GM18868 (cell line): ENCODE results near the gene RBM41.

ENCODE experiments used
- ATAC-seq: cut with Tn5 transposase; IDR thresholded peaks from one replicate; pipeline ENCODE4 v1.9.1; 2021; ENCODE audit warnings: mild to moderate bottlenecking, moderate library complexity; ENCODE audit not compliant: unreplicated experiment

Gene RBM41

GRCh38 chrX:107047622-107048021, 71.0 kb downstream of the RBM41 start:
- ATAC-seq = no peak

DNA sequence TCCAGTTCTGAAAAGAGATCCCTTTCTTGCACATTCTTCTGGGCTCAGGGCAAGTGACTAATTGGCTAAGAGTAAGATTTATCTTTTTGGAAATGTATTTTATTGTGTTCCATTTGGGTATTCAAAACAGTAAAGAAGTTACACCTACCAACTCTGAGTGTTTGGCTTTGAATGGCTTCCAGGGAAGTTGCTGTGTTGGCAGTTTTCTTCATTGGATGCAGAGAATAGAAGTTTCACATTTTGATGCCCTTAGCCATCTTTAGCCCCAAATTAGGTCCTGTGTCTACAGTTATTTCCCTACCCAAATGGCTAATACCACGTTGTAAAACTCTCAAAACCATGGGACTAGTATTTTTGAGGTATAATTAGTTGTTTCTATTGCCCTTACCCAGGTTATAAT, 88.9 kb downstream of the RBM41 start:
- ATAC-seq = no peak

- ATAC-seq = peak; percentile 61
These were observed 93.1 kb downstream of the RBM41 start for GRCh38 chrX:107025545-107025944.

DNA sequence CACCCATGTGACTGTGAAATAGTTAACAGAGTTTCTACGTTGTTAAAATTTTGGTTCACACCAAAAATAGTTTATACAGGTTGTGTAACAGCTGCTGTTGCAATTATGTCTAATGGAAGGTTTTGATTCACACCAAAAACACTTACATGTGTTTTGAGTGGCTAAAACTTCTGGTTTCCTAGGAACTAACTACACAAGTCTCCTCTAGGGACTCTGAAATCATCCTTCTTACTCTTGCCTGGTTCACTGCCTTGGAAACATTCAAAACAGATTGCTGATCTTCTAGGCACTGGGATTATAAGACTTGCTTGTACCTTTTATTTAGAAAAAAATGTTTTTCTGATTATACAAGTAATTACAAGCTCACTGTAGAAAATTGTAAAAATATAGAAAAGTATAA, 103.7 kb downstream of the RBM41 start:
- ATAC-seq = no peak
